Measurements from ENCODE around the gene FNDC3B.

DNA sequence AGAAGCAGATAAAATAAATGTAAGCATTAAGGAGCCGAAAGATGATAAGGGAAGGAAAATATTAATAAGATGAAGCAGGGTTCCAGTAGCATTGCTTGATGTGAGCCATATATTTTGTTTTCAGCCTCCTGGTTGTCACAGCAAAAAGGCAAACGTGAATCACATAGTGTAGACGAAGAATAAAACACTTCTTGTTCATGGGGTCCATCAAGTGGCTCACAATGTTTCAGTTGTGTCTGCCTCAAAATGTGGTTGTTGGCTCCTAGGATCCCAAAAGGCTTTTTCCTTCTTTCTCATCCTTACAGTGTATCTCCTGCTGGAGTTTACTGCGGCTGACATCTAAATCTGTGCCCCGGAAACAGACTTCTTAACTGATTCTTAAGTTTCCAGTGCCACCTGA lies 213.8 kb downstream of the FNDC3B start:
- TF ChIP-seq, protein P1, sequence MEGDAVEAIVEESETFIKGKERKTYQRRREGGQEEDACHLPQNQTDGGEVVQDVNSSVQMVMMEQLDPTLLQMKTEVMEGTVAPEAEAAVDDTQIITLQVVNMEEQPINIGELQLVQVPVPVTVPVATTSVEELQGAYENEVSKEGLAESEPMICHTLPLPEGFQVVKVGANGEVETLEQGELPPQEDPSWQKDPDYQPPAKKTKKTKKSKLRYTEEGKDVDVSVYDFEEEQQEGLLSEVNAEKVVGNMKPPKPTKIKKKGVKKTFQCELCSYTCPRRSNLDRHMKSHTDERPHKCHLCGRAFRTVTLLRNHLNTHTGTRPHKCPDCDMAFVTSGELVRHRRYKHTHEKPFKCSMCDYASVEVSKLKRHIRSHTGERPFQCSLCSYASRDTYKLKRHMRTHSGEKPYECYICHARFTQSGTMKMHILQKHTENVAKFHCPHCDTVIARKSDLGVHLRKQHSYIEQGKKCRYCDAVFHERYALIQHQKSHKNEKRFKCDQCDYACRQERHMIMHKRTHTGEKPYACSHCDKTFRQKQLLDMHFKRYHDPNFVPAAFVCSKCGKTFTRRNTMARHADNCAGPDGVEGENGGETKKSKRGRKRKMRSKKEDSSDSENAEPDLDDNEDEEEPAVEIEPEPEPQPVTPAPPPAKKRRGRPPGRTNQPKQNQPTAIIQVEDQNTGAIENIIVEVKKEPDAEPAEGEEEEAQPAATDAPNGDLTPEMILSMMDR (conservative IDR thresholded peaks at IDR 0.05; ENCODE audit: low read length), result no peak
- TF ChIP-seq EZH2phosphoT487 (IDR thresholded peaks at IDR 0.05; ENCODE audit: borderline replicate concordance), result no peak

Data from Loucy (cell line).